VCaP (cell line): ENCODE data around the gene ACSM3.

Experiments
- H3K27ac ChIP-seq: fragments of 450-650 bp; 2 replicates; pipeline ENCODE4 v1.5.1; 2017
- TF ChIP-seq, protein P1 (sequence below): fragments of 450-650 bp; conservative IDR thresholded peaks from 2 replicates; pipeline ENCODE4 v1.5.1; 2017; ENCODE audit warnings: mild to moderate bottlenecking, moderate library complexity

The ACSM3 gene

GRCh38 chr16:20807862-20808261, 44.0 kb downstream of the ACSM3 start:
- TF ChIP-seq, protein P1, sequence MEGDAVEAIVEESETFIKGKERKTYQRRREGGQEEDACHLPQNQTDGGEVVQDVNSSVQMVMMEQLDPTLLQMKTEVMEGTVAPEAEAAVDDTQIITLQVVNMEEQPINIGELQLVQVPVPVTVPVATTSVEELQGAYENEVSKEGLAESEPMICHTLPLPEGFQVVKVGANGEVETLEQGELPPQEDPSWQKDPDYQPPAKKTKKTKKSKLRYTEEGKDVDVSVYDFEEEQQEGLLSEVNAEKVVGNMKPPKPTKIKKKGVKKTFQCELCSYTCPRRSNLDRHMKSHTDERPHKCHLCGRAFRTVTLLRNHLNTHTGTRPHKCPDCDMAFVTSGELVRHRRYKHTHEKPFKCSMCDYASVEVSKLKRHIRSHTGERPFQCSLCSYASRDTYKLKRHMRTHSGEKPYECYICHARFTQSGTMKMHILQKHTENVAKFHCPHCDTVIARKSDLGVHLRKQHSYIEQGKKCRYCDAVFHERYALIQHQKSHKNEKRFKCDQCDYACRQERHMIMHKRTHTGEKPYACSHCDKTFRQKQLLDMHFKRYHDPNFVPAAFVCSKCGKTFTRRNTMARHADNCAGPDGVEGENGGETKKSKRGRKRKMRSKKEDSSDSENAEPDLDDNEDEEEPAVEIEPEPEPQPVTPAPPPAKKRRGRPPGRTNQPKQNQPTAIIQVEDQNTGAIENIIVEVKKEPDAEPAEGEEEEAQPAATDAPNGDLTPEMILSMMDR = no peak
- no peak overlapping the region; the same call in 1 of the 2 replicates for H3K27ac ChIP-seq

DNA sequence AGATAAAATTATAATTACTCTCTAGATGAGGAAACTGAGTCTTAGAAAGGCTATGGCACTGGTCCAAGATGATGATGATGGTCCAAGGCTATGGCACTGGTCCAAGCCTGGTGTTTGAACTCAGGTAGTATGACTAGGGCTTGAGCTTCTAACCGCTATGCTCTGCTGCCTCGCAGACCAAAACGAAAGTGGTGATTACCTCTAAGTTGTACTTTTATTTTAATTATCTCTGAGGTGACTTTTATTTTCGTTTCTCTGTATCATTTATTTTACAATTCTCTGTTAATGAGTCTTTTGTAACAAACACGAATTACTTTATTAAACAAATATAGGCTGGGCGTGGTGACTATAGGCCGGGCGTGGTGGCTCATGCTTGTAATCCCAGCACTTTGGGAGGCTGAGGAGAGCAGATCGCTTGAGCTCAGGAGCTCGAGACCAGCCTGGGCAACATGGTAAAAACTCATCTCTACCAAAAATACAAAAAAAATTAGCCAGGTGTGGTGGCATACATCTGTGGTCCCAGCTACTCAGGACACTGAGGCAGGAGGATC, 48.1 kb downstream of the ACSM3 start:
- no peak overlapping the region for H3K27ac ChIP-seq
- TF ChIP-seq, protein P1 = no peak

DNA sequence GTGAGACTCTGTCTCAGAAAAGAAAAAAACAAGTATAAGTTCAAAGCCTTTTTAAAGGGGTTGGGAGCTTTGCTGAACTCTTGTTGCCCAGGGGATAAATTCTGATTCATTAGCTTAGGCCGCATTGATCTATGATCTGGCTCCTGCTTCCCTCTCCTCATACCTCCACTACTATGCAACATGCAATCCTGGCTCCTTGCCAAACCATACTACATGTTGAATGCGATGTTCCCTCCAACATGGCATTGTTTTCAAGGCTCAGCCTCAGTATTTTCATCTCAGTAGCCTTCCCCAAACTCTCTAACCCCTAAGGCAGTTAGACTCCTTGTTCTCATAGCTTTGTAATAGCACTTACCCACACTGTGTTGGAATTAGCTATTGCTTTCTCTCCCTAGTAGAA, 48.7 kb downstream of the ACSM3 start:
- TF ChIP-seq, protein P1 = no peak
- no peak overlapping the region for H3K27ac ChIP-seq

DNA sequence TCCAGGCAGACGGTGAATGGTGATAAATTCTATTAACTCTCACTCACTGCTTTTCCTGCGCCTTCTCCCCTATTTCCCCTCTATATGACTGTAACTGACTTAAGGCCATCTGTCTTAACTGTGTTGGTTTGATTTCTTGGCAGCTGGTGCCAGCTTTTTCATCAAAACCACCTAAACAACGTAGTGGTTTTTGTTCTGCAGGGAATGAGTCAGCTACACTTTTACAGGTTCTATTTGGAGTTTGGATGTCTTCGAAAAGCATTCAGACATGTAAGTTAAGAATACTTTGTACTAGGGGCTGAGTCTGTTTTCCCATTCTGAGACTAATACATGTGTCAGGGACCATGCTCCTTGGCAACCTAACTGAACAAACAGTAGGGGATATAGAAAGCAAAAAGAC, 51.0 kb downstream of the ACSM3 start:
- TF ChIP-seq, protein P1 = no peak
- H3K27ac ChIP-seq = peak overlapping the region; percentile 36

- H3K27ac ChIP-seq = no peak overlapping the region
- TF ChIP-seq, protein P1 = no peak
These were observed 55.2 kb downstream of the ACSM3 start for GRCh38 chr16:20818929-20819585.

DNA sequence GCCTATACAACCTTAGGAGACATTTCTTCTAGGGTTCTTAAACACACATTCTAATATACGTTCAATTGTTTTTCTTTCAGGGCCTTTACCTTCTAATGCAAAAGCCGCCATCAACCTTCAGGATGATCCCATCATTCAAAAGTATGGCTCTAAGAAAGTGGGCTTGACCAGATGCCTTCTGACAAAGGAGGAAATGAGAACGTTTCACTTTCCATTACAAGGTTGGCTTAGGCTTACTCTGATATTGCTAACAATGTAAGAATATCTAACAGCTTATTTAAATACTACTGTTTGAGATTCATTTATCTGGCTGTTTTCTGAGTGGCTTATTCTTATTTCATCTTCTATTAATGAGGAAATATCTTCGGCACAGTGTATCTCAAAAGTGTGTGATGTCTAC, 57.9 kb downstream of the ACSM3 start:
- no peak overlapping the region for H3K27ac ChIP-seq
- TF ChIP-seq, protein P1 = no peak

- H3K27ac ChIP-seq = peak overlapping the region; percentile 10; the same call in 1 of the 2 replicates
- TF ChIP-seq, protein P1 = no peak
These were observed 58.9 kb downstream of the ACSM3 start for GRCh38 chr16:20822521-20823325.
